ENCODE data around the gene CD44.

The CD44 gene

DNA sequence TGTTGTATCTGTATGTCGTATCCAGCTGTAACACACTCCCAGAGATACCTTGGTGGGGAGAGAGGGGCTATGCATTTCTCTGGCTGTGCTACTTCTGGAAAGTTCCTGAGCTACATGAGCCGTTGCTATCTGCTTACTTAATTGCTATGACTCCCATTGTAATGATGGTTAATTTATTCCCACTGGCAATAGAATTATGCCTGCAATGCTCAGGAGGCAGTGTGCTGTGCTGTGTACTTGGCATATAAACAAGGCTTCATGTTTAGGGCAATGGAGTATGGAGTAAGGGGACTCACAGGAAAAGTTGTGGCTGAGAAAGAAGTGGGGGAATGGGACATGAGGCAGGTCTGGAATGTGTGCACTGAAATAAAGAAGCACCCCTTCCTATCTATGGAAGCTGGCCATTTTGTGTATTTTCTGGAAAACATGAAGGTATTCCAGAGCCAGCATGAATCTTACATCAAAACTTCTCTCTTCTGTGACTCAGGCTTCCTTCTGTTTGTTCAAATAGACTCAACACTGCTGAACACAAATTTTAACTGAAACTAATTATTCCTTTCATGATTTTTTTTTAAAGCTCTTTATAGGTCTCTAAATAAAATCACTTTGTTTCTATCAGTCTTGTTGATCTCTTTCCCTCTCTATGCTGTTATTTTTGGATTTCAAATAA, 40.6 kb downstream of the CD44 start:
- DNase-seq, result no peak

GRCh38 chr11:35180317-35181233, 41.6 kb downstream of the CD44 start:
- no peak for DNase-seq

DNA sequence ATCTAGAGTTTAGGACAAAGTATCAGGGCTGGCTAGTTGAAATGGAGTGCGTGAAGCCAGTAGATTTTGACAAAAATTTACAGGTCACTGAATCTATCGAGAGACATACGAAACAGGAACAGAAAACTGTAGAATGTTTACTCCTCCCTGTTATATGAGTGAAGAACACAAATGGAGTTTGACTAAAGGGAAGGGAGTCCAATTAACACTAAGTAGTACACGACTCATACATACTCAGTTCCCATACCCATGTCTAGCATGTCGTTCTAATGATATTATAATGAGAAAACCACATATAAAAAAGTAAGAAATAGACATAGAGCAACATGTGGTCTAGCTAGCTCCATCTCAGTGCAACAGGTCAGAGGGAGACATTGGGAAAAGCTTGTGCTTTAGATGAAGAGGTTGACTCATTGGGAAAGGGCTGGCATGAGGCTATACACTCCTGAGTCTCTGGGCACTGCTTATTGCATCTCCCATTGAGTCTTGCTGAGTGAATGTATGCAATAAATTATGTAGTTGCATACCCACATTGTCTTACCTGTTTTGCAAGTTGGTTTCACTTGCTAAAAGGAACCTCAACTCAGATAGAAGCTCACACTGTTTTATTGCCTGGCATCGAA, 43.5 kb downstream of the CD44 start:
- DNase-seq, result no peak

- DNase-seq, result no peak
Measured at GRCh38 chr11:35183326-35183925, 44.5 kb downstream of the CD44 start.

DNA sequence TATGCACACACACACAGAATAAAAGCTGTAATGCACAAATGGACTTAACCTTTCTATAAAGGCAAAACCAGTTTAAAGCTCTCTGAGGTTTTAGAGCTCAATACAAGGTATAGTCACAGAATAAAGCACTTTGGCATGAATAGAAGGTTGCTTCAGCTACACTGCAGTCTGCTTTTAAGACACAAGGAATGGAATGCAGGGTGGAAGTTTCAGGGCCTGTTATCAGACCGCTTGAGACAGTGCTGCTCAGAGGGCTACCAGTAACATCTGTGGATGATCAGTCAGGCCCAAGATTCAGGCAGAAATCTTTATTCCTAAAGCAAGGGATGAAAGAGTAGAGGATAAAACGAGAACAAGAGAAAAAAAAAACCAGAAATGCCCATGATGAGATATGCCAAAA, 46.7 kb downstream of the CD44 start:
- DNase-seq, result no peak

DNA sequence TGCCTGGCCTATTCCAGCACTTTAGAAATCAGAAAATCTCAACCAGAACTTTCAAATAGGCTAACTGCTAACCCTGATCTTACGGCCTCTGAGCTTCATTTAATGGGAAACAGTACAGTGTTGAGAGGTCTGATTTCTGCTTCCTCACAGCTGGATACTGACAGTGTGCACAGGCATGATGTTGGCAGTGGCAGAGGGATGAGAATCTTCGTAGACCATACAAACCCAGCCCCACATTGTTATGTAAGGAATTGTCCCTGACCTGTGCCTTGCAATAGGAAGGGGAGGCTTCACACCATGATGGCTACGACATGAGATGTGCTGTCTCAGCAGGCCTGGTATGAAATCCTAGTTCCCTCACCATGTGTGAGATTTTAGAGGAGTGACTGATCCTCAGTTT, 49.0 kb downstream of the CD44 start:
- no peak for DNase-seq

DNA sequence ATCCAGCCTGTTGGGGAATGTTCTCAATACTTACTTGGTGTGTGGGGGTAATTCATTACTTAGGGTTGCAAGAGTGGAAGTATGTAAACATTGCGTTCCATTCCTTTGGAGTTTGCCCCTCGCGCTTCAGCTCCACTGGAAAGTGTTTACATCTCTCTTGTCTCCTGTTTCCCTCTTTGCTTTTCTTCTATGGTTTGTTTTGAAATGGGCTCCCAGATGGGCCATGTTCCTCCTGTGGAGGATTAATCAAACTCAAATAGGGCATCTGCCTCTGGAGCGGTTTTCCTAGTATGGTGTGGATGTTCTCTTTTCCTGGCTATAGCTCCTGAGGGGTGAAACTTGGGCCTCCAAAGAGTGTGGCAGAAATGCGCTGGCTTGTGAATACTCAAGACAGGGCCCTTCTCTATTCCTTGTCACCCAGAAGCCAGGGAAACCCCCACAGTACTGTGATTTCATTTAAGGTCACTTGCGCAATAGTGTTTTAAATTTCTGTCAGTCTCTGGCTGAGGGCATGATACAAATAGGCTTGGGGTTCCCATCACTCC, 51.9 kb downstream of the CD44 start:
- DNase-seq, result no peak

DNA sequence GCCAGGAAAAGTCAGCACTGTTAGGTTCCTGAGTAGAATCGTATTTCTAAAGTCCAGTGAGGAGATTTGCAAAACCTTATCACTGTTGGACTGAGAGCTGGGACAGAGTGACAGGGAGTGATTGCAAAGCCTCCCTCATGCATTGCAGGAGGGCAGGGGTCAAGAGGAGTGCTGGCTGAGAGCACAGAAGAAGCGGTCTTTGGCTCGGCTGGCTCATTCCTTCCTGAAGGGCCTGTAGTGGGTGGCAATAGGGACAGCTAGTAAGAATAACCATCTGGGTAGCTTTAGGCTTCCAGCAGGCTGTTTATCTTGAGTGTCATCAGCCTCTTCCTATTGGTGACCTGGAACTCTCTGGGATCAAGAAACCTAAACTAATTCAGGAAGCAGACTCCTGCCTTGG, 53.4 kb downstream of the CD44 start:
- DNase-seq, result no peak

DNA sequence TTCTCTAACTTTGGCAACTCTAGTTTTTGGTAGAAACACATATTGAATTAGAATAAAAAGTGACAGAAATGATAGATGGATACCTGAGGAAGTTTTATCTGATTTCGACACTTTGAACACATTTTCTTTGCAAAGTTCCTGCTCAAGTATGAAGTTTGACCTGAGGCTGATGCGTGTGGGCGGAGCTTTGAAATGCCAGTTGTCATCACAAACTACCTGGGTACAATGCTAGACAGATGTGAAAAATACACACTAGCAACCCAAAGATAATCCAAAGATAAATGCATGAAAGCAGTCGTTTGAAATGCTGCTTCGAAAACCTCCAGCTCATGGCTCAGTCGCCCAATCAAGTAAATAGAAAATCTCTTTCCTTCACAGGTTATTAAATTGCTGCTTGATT, 54.8 kb downstream of the CD44 start:
- DNase-seq, result no peak

- no peak for DNase-seq
Measured at GRCh38 chr11:35197292-35197691, 58.3 kb downstream of the CD44 start.

GRCh38 chr11:35200811-35201341, 61.9 kb downstream of the CD44 start:
- DNase-seq, result no peak

GRCh38 chr11:35204614-35205013, 65.6 kb downstream of the CD44 start:
- no peak for DNase-seq

DNA sequence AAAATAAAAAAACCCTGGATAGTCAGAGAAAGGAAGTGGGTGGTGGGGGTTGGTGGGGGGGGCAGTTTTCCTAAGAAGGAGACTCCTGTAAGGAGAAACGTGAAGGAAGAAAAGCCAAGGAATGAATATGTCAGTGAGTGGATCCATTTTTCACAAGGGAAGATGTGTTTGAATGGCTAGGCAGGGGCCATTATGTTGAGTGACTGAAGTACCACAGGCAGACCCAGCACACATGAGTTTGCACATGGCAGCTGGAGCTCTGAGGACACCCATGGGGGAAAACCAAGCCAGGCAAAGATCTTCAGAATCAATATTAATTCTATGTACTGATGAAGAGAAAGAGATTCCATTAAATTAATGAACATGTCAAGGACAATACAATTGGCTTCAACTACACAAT, 67.6 kb downstream of the CD44 start:
- DNase-seq, result no peak

GRCh38 chr11:35207471-35208403, 68.8 kb downstream of the CD44 start:
- no peak for DNase-seq

DNA sequence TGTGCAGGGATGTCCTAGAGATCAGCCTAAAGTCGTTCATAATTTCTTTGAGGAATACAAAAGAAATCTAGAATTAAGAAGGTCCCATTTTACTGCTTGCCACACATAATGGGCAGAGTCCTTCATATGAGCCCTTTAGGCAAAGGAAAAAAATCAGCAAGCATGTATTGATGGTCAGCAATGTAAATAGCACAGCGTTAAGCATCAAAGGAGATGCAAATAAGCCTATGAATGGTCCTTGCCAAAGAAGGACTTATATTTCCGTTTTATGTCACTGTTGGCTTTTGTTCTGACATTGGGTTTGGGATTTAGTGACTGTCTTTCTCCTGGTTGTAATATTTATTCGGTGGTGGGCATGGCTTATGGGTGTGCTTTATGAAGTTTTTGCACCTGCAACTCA, 69.8 kb downstream of the CD44 start:
- no peak for DNase-seq

GRCh38 chr11:35210876-35211546, 72.0 kb downstream of the CD44 start:
- DNase-seq, result no peak

- DNase-seq, result no peak
Measured at GRCh38 chr11:35211952-35212351, 73.0 kb downstream of the CD44 start.

- DNase-seq, result no peak
Measured at GRCh38 chr11:35214226-35214770, 75.3 kb downstream of the CD44 start.

DNA sequence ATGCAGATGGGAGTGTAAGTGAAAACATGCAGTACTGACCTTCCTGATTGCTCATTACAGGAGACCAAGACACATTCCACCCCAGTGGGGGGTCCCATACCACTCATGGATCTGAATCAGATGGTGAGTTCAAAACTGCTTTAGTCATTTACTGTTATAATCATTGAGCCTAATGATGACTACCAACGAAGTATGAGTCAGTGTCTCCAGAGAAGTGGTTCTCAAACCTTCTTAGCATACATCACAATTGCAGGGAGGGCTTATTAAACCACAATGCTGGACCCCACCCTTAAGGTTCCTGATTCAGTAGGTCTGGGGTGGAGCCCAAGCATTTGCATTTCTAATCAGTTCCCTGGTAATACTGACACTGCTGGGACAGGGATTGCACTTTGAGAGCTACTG, 75.8 kb downstream of the CD44 start:
- DNase-seq, result peak; percentile 38

DNA sequence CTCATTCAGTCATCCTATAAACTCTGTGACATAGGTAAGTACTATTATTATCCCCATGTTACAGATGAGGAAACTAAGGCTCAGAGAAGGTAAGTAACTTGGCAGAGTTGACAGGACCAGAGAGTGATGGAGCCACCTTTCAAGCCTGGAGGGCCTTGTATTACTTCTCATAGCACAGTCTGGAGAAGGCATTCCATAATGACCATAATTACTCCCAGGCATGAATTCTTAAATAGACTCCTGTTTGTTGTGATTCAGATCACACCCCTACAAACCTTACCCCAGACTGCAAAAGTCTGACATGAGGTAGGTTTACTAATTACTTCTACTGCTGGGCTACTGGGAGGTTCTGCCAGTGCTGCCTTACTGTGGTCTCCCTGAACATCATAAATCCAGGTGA, 77.0 kb downstream of the CD44 start:
- DNase-seq, result no peak

Measured in stimulated activated CD4-positive, alpha-beta T cell treated with anti-CD3 and anti-CD28 coated beads, Interleukin-4, amount 100 ng/mL, for 1 hour (primary cell).